Gastrocnemius medialis (tissue), 4 donors: Measurements from ENCODE around the gene PBXIP1.

Source experiments
- CTCF ChIP-seq, 5 experiments: fragments of 450-650 bp in 3 of 5; fragments of 200-600 bp in 2 of 5; sonication (generic) in 2 of 5; IDR thresholded peaks in 4 of 5; conservative IDR thresholded peaks in 1 of 5; 1 replicate in 4 of 5; 2 replicates in 1 of 5; pipeline ENCODE4 v1.5.1; 2016 to 2019; ENCODE audit warnings: antibody characterized with exemption in 5 of 5, mild to moderate bottlenecking in 3 of 5, moderate library complexity in 3 of 5
- POLR2A ChIP-seq, 2 donors: fragments of 450-650 bp; IDR thresholded peaks; one replicate each; pipeline ENCODE4 v1.6.1; 2017; ENCODE audit warnings: antibody characterized with exemption in 2 of 2, mild to moderate bottlenecking in 2 of 2, moderate library complexity in 2 of 2

DNA sequence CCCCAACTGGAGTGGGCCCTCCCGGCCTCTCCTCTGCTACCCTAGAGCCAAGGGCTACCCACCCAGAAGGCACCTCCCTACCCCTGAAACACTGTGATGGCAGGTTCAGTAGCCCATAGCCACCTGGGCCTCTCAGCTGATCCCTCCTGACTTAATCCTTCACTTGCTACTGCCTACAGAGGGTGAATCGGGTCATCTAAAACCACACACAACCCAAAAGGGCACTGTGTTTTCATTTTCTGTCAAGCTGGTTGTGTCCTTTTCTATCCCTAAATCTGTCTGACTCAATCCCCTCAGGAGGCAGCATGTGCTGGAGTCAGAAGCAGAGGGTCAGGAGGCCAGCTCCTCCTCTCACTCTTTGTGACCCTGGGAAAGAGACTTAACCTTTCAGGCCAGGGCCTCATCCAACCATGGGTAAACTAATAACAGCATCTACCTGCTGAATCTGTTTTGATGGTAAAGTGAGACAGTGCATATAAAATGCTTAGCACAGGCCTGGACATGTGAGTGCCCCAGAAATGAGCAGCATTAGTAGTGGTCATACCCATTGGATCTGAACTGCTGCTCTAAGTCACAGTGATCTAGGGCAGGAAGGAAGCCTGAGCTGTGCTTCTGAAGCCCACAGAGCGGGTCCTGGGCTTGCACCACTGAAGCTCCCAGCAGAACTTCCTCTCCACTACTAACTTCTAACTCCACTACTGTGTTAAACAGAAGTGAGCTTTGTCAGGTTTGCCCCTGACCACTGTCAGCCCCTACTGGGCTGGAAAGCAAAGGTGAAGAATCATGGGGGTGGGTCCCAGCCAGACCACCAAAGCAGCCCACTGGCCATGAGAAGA is 30.3 kb downstream of the PBXIP1 start:
- no peak for TF ChIP-seq POLR2A (IDR thresholded peaks at IDR 0.05)
- TF ChIP-seq CTCF (IDR thresholded peaks at IDR 0.05 in 4 of 5, conservative IDR thresholded peaks at IDR 0.05 in 1 of 5), result no peak
